ENCODE results near the gene CLEC4G.

CLEC4G gene

DNA sequence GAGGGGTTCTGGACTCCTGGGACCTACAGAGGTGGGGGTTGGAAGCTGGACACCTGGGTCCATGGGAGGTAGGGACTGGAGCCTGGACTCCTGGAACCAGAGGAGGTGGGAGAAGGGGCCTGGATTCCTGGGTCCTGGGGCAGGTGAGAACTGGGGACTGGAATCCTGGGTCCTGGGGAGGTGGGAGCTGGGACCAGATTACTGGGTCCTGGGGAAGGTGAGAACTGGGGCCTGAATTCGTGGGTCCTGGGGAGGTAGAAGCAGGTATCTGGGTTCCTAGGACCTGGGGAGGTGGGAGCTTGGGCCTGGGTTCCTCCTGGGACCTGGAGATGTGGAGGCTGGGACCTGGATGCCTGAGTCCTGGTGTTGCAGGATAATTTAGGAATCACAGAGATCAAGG, 31.8 kb upstream of the CLEC4G start:
- TF ChIP-seq, protein P1, sequence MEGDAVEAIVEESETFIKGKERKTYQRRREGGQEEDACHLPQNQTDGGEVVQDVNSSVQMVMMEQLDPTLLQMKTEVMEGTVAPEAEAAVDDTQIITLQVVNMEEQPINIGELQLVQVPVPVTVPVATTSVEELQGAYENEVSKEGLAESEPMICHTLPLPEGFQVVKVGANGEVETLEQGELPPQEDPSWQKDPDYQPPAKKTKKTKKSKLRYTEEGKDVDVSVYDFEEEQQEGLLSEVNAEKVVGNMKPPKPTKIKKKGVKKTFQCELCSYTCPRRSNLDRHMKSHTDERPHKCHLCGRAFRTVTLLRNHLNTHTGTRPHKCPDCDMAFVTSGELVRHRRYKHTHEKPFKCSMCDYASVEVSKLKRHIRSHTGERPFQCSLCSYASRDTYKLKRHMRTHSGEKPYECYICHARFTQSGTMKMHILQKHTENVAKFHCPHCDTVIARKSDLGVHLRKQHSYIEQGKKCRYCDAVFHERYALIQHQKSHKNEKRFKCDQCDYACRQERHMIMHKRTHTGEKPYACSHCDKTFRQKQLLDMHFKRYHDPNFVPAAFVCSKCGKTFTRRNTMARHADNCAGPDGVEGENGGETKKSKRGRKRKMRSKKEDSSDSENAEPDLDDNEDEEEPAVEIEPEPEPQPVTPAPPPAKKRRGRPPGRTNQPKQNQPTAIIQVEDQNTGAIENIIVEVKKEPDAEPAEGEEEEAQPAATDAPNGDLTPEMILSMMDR (conservative IDR thresholded peaks at IDR 0.05; ENCODE audit: low read length), result no peak
- TF ChIP-seq EZH2phosphoT487 (IDR thresholded peaks at IDR 0.05; ENCODE audit: borderline replicate concordance), result no peak
- Histone ChIP-seq H3K27me3 (ENCODE audit: insufficient read depth, low read length, poor library complexity, severe bottlenecking) (no peaks in the 10 kb centered on the region), H3K4me1 (ENCODE audit: insufficient read depth, low read length, poor library complexity, severe bottlenecking) (no peaks in the 10 kb centered on the region), H4K20me1 (ENCODE audit: insufficient read depth, low read length, poor library complexity, severe bottlenecking) (no peaks in the 10 kb centered on the region), H3K4me2 (ENCODE audit: low read depth, low read length, poor library complexity, severe bottlenecking) (no peak overlapping the region), H3K36me3 (ENCODE audit: insufficient read depth, low read length) (no peaks in the 10 kb centered on the region), H3K79me2 (ENCODE audit: insufficient read depth, low read length) (no peaks in the 10 kb centered on the region), H3K9ac (ENCODE audit: low read depth, low read length, poor library complexity, severe bottlenecking) (no peak overlapping the region), H2AFZ (ENCODE audit: low read length) (no peak overlapping the region), H3K9me3 (ENCODE audit: insufficient read depth, low read depth, low read length) (peaks cover 4% of the 10 kb centered on the region; the same call in 1 of the 2 replicates), H3K4me3 (ENCODE audit: low read length, poor library complexity, severe bottlenecking) (no peak overlapping the region), H3K9me2 (replicated peaks; ENCODE audit: low read depth, low read length) (no peaks in the 10 kb centered on the region), H3F3A (ENCODE audit: low read depth) (no peaks in the 10 kb centered on the region)

DNA sequence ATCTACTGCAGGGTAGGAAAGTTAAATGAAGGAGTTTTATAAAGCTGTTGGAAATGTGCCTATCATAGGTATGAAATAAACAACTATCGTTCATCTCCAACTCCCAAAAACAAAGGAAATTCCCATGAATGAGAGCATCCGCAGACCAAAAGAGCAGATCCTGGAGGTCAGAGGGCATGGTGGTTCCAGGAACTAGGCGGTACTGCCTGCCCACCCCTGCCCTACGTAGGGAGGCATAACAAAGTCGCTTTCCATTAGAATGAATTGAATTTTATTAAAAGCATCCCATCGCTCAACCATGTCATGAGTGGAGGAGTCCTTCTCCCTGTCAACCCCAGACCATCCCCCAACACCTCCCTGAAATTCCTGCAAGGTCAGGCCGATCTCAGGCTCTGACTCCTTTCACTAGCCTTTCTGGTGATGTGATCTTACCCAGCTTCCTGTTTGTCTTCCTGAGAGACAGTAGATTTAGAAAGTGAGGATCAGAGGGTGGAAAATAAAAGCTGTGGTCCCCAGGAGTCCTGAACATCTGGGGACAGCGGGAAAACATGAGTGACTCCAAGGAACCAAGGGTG, 30.9 kb upstream of the CLEC4G start, which contains the start of gene CLEC4M:
CLEC4M (plus strand) TSS at position 525 of the 575 bp plus-strand sequence; CDS start at position 549, 24 bp downstream.
- H3F3A ChIP-seq (ENCODE audit: low read depth), result no peaks in the 10 kb centered on the region
- no peak for TF ChIP-seq EZH2phosphoT487 (IDR thresholded peaks at IDR 0.05; ENCODE audit: borderline replicate concordance)
- TF ChIP-seq, protein P1 (conservative IDR thresholded peaks at IDR 0.05; ENCODE audit: low read length), result no peak
- no peak within 1 kb of the TSS for H2AFZ ChIP-seq (ENCODE audit: low read length)
- H4K20me1 ChIP-seq (ENCODE audit: insufficient read depth, low read length, poor library complexity, severe bottlenecking), result no peaks in the 10 kb centered on the region
- H3K9ac ChIP-seq (ENCODE audit: low read depth, low read length, poor library complexity, severe bottlenecking), result no peak within 1 kb of the TSS
- no peaks in the 10 kb centered on the region for H3K27me3 ChIP-seq (ENCODE audit: insufficient read depth, low read length, poor library complexity, severe bottlenecking)
- no peaks in the 10 kb centered on the region for H3K9me2 ChIP-seq (replicated peaks; ENCODE audit: low read depth, low read length)
- H3K9me3 ChIP-seq (ENCODE audit: insufficient read depth, low read depth, low read length), result peaks cover 7% of the 10 kb centered on the region; the same call in 1 of the 2 replicates
- no peaks in the 10 kb centered on the region for H3K79me2 ChIP-seq (ENCODE audit: insufficient read depth, low read length)
- no peaks in the 10 kb centered on the region for H3K4me1 ChIP-seq (ENCODE audit: insufficient read depth, low read length, poor library complexity, severe bottlenecking)
- H3K4me3 ChIP-seq (ENCODE audit: low read length, poor library complexity, severe bottlenecking), result no peak within 1 kb of the TSS
- H3K4me2 ChIP-seq (ENCODE audit: low read depth, low read length, poor library complexity, severe bottlenecking), result no peak within 1 kb of the TSS
- no peaks in the 10 kb centered on the region for H3K36me3 ChIP-seq (ENCODE audit: insufficient read depth, low read length)

DNA sequence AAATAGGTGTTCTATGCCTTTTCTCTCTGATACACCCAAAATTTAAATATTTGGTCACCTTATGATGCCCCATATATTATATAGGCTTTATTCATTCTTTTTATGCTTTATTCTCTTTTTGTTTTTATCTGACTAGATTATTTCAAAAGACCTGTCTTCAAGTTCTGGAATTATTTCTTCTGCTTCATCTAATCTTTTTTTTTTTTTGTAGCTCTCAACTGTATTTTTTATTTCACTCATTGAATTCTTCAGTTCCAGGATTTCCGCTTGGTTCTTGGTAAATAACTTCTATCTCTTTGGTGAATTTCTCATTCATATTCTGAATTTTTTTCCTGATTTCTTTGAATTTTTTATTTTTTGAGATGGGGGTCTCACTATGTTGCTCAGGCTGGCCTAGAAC, 27.2 kb upstream of the CLEC4G start:
- Histone ChIP-seq H3K27me3 (ENCODE audit: insufficient read depth, low read length, poor library complexity, severe bottlenecking) (no peaks in the 10 kb centered on the region), H3K79me2 (ENCODE audit: insufficient read depth, low read length) (no peaks in the 10 kb centered on the region), H3K4me2 (ENCODE audit: low read depth, low read length, poor library complexity, severe bottlenecking) (no peak overlapping the region), H4K20me1 (ENCODE audit: insufficient read depth, low read length, poor library complexity, severe bottlenecking) (no peaks in the 10 kb centered on the region), H3K4me1 (ENCODE audit: insufficient read depth, low read length, poor library complexity, severe bottlenecking) (no peaks in the 10 kb centered on the region), H2AFZ (ENCODE audit: low read length) (no peak overlapping the region), H3K9me2 (replicated peaks; ENCODE audit: low read depth, low read length) (no peaks in the 10 kb centered on the region), H3K36me3 (ENCODE audit: insufficient read depth, low read length) (no peaks in the 10 kb centered on the region), H3F3A (ENCODE audit: low read depth) (no peaks in the 10 kb centered on the region), H3K9me3 (ENCODE audit: insufficient read depth, low read depth, low read length) (peaks cover 11% of the 10 kb centered on the region; the same call in 1 of the 2 replicates), H3K9ac (ENCODE audit: low read depth, low read length, poor library complexity, severe bottlenecking) (no peak overlapping the region), H3K4me3 (ENCODE audit: low read length, poor library complexity, severe bottlenecking) (no peak overlapping the region)
- TF ChIP-seq, protein P1 (conservative IDR thresholded peaks at IDR 0.05; ENCODE audit: low read length), result no peak
- TF ChIP-seq EZH2phosphoT487 (IDR thresholded peaks at IDR 0.05; ENCODE audit: borderline replicate concordance), result no peak
